HG03103 (cell line): ENCODE results near the gene NFIL3.

Source experiments
- ATAC-seq: cut with Tn5 transposase; IDR thresholded peaks from one replicate; pipeline ENCODE4 v1.9.1; 2021; ENCODE audit warnings: low read depth; ENCODE audit not compliant: unreplicated experiment

Gene NFIL3

DNA sequence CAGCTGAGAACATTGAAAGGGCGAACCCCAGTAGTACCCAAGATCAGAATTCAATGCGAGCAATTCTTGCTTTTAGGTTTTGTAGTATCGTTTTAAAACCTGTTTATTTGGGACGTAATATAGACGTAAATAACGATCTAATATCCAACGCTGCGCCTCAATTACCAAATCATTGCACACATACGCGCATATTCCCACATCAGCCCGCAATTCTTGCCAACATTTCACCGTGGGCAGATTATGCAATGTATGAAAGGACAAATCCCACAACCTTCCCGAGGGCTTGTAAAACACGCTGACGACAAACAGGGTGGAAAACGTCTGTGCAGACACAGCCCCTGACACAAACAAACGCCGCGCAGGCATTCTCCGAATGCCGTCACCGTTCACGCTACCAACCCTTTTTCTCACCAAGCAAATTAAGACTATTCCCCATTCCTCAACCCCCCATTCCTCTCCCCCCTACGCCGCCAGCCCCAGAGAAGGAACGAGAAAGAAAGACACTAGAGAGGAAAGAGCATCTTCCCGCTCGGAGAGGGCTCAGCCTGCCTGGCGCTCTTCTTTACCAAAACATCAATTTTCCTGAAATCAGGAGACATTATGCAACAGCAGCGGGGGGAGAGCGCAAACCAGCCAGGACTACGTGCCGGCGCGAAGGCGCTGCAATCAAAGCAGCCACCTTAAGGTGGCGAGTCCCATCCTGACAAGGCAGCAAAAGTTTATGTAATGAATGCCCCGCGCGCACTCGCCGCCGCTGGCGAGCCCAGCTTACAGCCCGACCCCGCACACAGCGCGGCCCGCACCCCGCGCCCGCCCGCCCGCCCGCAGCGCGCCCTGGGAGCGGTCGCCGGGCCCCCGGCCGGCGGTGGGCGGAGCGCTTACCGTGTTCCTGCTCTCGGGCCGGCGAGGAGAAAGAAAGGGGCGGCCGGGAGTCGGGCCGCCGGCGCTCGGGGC is 597 bp downstream of the NFIL3 start:
- ATAC-seq: peak; percentile 36

DNA sequence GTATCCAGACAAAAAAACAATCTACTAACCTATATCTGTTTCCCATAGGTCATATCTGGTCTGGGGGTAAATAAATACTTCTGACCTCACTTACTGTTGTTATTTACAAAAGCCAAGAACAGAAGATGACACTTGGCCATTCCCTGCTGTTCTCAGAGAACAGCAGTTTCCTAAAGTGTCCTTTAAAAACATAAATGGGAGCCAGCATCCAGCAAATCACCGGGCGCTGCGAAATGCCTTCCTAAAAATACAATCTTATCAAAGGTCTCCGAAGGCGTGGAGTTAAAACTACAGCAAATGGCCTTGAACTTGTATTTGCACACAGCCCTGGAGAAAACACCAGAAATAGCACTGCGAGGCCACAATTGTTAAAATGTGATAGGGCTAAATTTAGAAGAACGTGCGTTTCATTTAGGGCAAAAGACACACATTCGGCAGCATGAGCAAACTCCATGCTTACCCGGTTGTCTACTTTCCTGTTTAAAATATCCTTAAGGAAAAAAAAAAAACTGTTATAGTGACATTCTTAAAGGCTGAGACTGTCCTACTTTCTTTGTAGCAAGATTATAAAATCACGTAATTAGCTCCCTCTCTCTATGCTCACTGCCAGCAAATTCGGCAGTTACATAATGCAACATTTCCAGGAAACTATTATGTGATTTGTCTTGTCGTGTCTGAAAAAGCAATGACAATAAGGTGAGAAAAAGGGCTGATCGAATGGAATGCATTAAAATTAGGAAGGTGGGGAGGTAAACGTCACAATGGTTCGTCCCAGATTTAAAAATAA is 1.5 kb downstream of the NFIL3 start:
- ATAC-seq: no peak

DNA sequence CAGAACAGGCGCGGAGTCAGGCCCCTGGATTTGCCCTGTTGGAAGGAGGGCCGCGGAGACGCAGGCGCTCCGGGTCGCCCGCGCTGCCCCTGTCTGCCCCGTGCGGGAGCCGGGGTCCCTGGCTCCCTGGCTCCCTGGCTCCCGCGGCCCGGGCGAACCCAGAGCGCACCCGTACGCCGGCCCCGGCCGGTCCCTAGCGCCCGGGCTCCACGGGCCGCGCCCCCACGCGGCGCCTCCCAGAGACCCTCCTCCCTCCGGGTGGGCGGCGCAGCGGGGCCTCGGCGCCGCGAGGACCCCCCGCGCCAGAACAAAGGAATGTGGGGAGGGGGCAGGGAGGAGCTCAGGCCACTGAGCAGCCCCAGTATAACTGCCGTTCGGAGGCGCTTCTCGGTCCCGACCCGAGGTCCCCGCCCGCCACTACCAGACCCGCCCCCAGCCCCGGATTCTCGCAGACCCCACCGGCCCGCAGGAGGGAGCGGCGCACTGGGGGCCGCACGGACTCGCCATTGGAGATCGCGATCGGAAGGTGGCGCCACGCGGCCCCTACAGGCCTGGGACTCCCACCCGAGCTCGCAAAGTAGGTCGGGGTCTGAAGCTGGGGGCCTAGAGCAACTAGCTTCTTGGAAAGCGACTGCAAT is 2.4 kb downstream of the NFIL3 start:
- no peak for ATAC-seq

DNA sequence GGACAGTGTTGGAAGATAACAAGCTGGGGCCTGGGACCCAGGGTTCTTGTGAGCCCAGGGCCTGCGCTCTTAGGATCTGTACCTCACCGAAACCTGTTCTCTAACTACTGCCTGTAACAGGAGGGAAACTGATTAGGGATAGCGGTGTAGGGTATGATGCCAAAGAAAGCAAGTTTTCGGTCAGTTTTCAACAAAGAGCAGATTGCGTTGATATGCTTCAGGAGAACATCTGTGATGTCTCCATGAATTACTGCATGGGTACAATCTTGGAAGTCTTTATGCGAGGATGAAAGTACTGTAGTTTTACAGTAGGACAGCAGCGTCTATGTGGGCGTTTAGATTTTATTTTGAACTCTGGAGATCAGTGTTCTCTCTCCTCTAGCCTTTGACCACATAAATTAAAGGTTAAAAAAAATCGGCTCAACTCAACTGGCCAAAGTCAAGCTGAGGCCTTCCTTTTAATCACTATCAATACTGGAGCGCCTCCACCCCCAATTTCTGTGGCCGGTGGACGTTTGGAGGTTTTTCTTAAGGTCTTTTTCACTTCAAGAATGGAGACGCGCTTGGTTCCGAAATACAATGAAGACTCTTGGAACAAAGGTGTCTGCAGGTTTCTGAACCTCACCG is 3.0 kb downstream of the NFIL3 start:
- no peak for ATAC-seq

DNA sequence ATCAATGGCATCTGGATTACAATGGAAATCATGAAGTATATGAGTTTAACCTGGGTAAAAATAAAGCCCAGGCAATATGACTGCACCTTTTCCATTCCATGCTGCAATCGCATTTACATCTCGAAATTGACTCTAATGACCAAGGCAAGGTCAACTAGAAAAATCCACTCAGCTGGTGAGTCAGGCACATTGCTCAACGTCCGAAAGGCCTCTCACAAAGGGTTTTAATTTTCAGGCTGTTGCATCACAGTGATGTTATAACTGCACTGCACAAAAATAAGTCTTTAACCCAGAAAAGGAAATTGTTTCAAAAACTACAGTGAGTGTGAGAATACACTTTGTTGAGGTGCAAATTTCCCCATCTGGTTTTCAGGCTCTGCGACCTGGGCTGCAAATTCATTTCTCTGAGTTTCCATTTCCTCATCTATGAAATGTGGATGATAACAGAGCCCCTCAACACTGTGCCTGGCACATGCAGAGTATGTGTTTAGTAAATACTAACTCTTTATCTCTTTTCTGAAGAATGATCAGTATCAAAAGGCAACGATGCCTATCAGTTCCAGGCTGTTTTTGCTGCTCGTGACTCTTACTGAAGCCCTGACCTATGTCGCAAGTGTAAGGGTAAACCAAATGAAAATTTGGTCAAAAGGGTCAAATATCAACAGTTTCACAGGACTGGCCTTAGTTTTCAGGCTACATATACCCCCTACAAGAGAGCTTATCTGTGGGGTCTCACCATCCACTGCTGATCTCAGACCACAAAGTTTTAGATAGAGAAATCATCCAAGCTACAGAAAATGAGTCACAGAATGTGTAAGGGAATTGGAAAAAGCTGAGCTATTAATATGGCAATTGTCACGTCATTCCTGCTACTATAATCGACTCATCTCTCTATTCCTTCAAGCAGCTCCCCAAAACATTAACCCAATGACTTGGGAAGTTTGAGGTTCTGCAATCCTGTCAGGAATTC is 4.1 kb downstream of the NFIL3 start:
- no peak for ATAC-seq

DNA sequence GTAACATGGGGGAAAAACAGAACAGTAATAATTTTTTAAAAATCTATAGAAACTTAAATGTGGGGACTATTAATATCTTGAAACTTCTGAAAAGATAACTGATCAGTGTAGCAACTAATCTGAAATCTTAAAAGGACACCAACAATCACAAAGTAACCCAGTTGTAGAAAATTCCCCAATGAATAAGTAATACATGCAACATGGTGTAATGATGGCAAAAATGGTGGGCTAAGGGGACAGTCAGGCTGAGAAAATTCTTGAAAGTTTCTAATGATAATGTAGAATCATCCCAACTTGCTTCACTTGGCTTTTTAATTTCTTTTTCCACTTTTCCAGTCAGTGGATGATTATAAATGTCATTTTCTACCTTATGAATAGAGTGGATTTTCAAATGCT is 5.4 kb downstream of the NFIL3 start:
- no peak for ATAC-seq

DNA sequence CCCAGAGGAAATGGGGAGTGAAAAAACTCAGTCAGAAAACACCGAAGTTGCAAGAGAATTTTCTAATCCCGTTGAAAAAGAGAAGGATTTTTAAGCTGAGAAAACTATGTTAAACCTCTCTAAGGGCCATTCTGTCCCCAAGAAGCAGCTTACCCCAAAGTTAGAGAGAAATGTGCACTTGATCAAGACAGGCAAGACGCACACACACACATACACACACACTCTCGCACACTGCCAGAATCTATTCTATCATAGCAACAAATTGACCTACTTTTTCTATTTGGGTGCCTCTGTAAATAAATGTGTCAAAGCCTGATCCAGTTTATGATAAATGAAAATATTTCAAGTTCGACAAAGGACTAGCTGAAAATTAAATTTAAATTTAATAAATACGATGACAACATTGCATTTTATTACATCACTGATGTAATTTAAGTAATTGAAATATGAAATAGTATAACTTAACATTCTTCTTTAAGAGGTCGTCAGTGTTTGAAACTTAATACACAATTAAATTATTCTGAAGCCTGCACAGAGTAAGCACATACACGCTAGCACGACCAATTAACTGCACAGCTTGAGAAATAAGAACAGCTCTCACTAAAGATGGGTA is 5.9 kb downstream of the NFIL3 start:
- no peak for ATAC-seq

DNA sequence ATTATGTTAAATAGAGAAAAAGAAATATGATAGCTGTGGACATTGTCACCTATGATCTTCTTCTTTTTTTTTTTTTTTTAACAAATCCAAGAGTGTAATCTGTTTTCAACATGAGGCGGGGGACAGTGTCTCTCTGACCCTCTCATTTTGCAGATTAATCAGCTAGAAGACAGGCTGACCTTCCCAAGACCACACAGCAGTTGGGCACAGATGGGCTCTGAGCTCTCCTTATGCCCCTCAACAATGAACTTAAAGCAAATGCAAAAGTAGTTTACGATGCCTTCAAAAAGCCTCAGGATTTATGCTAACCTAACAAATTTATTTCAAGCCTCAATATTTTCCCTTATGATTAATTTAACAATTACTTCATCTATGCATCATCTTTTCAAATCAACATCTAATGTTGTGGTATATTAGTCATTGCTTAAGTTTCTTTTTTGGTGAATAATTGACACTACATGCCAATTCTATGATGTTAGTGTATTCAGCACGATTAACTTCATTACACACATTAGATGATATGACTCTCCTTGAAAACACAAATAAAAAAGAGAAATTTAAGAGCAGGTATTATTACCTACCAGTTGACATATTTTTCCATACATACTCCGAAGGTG is 7.4 kb downstream of the NFIL3 start:
- no peak for ATAC-seq

DNA sequence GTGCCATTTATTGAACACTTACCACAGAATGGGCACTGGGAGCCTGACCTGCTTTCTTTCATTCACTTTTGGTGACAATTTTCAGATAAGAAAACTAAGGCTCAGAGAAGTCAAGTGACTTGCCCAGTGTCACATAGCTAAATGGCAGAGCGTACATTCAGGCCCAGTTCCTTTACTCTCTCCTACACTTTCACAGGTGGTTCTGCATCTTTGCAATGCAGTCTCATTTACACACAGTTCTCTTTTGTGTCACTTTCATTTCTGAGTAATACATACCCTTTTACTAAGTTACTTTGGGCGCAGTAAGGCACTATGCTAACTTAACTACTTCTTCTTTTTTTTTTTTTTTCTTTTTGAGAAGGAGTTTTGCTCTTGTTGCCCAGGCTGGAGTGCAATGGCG is 8.3 kb downstream of the NFIL3 start:
- ATAC-seq: peak; percentile 93

DNA sequence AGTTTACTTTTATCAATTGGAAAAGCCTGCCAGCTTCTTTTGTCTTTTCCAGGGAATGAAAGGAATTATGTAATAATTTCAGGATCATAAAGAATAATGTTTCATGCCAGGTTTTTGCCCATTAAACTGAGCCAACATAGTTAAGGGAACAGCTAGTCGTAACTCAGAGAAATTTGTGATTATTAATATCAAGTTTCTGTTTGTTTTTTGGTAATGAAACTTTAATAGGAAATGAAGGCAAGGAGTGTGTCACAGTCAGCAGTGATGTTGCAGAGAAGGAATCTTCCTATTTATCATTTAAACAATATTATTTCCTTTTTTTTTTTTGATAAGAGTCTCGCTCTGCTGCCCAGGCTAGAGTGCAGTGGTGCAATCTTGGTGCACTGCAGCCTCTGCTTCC is 10.7 kb downstream of the NFIL3 start:
- ATAC-seq: no peak

DNA sequence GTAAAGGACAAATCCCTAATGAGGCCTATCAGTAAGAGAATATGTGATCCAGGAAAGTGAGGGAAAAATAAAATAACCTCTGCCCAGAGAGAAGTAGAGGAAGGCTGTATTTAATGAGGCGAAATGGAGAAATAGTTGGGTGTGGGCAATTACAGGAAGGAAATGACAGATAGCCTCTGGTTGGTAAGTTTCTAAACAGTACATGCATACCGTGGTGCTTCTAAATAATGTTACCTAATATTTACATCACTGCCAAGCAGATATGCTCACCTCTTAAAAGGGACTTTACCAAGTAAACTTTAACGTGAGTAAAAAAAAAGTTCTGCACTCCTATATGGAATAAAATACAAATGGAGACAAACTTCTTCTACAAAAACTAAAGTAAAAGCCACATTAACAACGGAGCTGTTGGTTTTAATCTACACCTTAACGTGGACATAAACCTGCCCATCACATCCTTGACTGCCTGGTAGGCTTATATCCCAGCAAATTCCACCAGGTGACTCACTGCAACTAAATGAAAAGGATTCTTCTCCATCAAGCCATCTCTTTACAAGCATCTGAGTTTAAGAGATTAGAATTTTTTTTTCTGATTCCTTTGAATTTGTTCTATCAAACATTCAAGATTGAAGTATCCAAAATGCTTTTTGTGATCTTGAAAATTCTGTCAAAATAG is 12.4 kb downstream of the NFIL3 start:
- ATAC-seq: no peak

DNA sequence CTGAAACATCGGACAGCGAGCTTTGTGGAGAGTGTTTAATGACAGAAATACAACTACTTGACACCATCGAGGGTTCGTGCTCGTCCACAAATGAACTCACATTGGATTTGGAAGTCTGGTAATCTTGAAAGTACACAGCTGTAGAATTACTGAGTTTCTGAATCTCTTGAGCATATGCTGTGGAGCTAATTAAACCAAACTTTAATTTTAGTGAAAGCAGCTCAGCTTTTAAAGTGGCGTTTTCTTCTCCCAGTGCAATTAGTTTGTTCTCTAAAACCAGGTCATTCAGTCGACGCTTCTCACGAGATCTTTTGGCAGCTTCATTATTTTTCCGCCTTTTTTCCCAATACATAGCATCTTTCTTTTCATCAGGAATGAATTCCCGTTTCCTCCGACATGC is 13.5 kb downstream of the NFIL3 start:
- ATAC-seq: no peak

DNA sequence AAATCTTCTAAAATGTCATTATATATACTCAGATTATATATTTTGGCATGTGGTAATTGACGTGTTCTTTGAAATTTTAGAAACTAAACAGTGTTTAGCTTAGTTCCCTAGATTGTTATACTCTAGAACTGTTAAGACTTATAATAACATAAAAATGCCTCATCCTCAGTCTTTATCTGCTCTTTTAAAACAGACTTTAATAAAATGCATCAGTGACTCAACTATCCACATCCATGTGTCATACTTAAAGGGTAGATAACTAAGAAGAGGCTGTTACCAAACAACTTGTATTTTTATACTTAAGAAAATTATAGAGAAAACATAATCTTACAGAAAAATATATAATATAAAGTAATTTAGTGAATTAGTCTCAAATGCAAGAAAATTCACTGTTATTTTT is 15.2 kb downstream of the NFIL3 start:
- no peak for ATAC-seq

DNA sequence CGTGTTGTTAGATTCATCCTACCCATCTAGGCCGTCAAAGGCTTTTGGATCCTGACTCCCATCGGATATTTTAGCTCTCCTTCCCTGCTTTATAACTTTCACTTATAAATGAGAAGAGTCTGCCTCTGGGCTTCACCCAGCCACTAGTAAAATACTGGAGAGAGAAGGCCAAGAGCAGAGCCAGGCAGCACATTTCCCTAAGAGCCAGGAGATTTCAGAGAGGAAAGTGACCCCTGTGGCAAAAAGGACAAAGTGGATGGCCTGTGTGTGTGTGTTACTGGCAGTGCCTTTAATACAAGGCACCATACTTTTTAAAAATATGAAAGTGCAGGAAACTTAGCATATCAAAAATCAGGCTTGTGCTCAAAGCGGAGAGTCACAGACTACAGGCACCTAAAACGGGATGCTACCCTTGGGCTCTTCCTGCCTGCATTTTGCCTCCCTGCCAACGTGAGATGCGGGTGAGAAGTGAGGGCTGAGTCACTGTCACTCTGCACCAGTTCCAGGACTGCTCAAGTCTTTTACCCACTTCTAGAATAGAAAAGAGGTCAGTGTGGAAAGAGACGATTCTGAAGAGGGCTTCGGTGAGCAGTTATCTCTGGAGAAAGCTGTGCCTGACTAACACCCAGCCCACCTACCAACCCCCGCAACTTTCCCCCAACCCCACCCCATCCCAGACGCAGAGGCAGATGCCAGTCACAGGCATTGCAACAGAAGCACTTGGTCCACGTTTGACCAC is 15.9 kb downstream of the NFIL3 start:
- ATAC-seq: no peak

DNA sequence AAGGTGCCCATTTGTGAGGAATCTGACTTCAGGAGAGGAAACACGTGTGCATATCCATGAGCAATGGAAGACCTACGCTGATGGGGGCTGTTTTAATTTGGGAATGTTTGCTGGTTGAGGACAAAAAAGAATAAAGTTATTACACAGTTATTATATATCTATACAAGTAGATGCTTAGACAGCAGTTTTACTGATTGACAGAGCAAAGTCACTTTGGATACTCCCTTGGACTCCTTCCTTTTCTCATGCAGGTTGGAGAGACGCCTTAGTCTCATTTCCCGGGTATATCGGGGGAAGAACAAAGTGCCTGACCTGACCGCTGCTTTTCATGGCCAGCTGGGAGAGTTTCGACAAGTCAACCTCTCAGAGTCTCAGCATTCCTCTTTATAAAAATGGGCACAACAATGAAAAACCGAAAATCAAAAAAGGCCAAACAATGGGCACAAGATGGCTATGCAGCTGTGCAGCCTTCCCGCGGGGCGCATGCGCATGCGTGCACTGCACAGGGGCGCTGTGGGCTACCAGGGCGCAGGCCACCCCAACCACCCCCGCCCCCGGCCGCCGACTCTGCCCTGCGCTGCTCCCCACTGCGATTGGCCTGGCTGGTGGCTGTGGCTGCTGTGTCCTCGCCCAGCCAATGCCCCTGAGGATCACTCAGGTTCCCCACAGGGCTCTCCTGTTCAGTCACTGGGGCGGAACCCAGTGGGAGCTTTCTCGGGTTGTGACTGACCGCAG is 18.1 kb downstream of the NFIL3 start:
- ATAC-seq: no peak

DNA sequence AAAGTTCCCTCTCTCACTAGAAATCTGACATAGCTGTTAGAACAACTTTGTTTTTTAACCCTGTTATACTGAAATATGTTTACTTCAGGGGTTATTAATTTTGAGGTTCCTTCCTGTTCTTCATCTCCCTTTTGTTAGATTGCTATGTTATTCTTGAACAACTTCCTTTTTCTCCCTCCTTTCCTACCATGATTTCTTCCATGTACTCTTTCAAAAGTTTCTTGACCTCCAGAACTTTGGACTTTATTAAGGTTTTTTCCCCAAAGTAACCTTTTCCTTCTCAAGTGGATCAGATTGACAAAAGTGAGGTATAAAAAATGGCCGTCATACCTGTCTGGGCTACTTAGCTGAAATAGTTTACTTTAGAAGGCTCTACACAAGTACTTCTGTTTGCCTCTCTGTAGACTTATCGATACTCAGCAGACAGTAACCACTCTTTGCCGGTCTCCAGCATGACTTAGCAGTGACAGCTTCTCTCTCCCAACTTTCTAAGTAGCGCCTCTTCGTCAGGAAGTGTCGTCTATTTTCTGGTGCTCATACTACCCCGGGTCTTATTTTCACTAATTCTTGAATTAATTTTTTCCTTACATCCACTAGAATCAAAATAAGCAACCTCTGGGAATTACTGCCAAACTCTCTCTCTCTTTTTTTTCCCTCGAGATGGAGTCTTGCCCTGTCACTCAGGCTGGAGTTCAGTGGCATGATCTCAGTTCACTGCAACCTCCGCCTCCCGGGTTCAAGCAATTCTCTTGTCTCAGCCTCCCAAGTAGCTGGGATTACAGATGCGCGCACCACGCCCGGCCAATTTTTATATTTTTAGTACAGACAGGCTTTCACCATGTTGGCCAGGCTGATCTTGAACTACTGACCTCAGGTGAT is 19.7 kb downstream of the NFIL3 start:
- no peak for ATAC-seq
